Subcutaneous abdominal adipose tissue (tissue), 5 donors: Measurements from ENCODE around the gene SLC44A2.

Source experiments
- H3K27ac ChIP-seq: one replicate; pipeline ENCODE4 v1.7.0; 2013; ENCODE audit warnings: low read depth, mild to moderate bottlenecking, inconsistent platforms, low read length, moderate library complexity
- H3K27me3 ChIP-seq, 5 donors: one replicate each; pipeline ENCODE4 v1.7.0; 2013; ENCODE audit warnings: low read length in 5 of 5, inconsistent platforms in 1 of 5; ENCODE audit not compliant: control insufficient read depth in 5 of 5, insufficient read depth in 4 of 5
- H3K36me3 ChIP-seq, 5 donors: one replicate each; pipeline ENCODE4 v1.7.0; 2013; ENCODE audit warnings: low read length in 5 of 5; ENCODE audit not compliant: control insufficient read depth in 5 of 5, insufficient read depth in 5 of 5
- H3K4me1 ChIP-seq, 5 donors: one replicate each; pipeline ENCODE4 v1.7.0; 2013; ENCODE audit warnings: low read length in 5 of 5, mild to moderate bottlenecking in 3 of 5, moderate library complexity in 1 of 5; ENCODE audit not compliant: control insufficient read depth in 5 of 5, insufficient read depth in 5 of 5
- H3K4me3 ChIP-seq, 5 donors: one replicate each; pipeline ENCODE4 v1.7.0; 2013; ENCODE audit warnings: low read length in 5 of 5, low read depth in 1 of 5
- H3K9ac ChIP-seq, 5 donors: one replicate each; pipeline ENCODE4 v1.7.0; 2013; ENCODE audit warnings: low read length in 5 of 5, mild to moderate bottlenecking in 4 of 5, moderate library complexity in 3 of 5
- H3K9me3 ChIP-seq, 5 donors: one replicate each; pipeline ENCODE4 v1.7.0; 2013; ENCODE audit warnings: low read length in 5 of 5; ENCODE audit not compliant: control insufficient read depth in 5 of 5
- donor health status: healthy.
- donor health status: healthy.
- donor health status: healthy.
- donor health status: healthy.
- donor health status: healthy.

SLC44A2 gene

DNA sequence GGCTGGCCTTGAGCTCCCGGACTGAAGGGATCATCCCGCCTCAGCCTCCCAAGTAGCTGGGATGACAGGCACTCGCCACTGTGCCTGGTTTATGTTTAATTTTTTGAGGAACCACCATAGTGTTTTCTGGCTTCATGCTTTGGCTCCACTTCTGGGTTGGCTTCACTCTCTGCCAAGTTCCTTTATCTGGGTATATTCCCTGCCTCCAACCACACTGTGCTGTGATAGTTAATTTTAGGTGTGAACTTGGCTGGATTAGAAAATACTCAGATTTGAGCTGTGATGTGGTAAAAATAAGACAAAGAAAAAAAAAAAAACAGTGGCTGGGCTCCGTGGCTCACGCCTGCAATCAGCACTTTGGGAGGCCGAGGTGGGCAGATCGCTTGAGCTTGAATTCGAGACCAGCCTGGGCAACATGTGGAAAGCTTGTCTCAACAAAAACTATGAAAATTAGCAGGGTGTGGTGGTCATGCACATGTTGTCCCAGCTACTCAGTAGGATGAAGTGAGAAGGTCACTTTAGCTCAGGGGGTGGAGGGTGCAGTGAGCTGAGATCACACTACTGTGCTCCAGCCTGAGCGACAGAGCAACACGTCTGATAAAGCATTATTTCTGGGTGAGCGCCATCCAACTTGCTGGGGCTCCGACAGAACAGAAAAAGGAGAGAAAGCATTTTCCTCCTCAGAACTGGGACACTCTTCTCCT is 21.3 kb downstream of the SLC44A2 start:
- no peak overlapping the region for H3K27ac ChIP-seq

DNA sequence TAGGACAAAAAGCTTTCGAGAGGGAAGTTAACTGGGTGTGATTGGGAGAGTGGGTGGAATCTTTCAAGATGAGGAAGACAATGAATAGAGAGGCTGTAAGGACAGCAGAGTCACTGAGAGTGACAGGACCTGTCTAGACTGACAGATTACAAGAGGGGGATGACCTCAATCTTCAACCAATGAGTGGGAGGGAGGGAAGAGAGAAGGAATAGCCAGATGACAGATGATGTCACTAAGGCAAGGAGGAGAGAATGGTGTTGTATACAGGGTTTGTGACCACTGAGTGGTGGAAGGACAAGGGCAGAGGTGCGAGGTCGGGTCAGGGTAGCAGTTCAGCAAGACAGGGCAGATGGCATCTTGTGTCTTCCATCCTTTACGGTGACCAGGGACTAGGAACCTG is 23.0 kb downstream of the SLC44A2 start:
- Histone ChIP-seq H3K27ac (no peak overlapping the region), H3K9ac (no peak overlapping the region), H3K9me3 (no peaks in the 10 kb centered on the region), H3K36me3 (peaks cover 0 to 5% (median 3%) of the 10 kb centered on the region in 5 donors), H3K4me1 (peaks cover 5 to 32% (median 27%) of the 10 kb centered on the region in 5 donors), H3K4me3 (no peak overlapping the region), H3K27me3 (no peaks in the 10 kb centered on the region)

More for the DNA sequence above, 21.3 kb downstream of the SLC44A2 start:
- Histone ChIP-seq H3K9ac (no peak overlapping the region), H3K4me3 (no peak overlapping the region), H3K9me3 (no peaks in the 10 kb centered on the region), H3K27me3 (no peaks in the 10 kb centered on the region), H3K36me3 (peaks cover 0 to 22% (median 13%) of the 10 kb centered on the region in 5 donors), H3K4me1 (peaks cover 5 to 28% (median 18%) of the 10 kb centered on the region in 5 donors)

- Histone ChIP-seq H3K4me1 (peaks cover 8 to 37% (median 29%) of the 10 kb centered on the region in 5 donors), H3K27ac (no peak overlapping the region), H3K27me3 (no peaks in the 10 kb centered on the region), H3K4me3 (no peak overlapping the region), H3K9ac (no peak overlapping the region), H3K36me3 (peaks cover 0 to 2% (median 0%) of the 10 kb centered on the region in 5 donors), H3K9me3 (no peaks in the 10 kb centered on the region)
These were observed 26.5 kb downstream of the SLC44A2 start for GRCh38 chr19:10651851-10652250.

DNA sequence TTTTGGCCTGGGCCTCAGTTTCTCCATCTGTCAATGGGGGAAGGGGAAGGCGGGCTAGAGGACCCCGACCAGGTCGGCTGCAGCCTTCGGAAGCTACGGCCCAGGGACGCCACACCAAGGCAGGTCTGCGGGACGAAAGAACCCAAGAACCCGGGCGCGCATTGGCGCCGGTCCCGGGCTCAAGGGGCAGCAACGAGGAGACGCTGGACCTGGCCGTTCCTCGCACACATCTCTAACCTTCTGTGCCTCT is 28.1 kb downstream of the SLC44A2 start:
- peak overlapping the region; percentile 92 to 99 (median 96) for H3K9ac ChIP-seq
- H3K27me3 ChIP-seq, result no peaks in the 10 kb centered on the region
- H3K27ac ChIP-seq, result peak overlapping the region; percentile 93
- peaks cover 0 to 2% (median 0%) of the 10 kb centered on the region in 5 donors for H3K36me3 ChIP-seq
- no peaks in the 10 kb centered on the region for H3K9me3 ChIP-seq
- H3K4me3 ChIP-seq, result peak overlapping the region; percentile 90 to 99 (median 96)
- H3K4me1 ChIP-seq, result peaks cover 8 to 40% (median 32%) of the 10 kb centered on the region in 5 donors

DNA sequence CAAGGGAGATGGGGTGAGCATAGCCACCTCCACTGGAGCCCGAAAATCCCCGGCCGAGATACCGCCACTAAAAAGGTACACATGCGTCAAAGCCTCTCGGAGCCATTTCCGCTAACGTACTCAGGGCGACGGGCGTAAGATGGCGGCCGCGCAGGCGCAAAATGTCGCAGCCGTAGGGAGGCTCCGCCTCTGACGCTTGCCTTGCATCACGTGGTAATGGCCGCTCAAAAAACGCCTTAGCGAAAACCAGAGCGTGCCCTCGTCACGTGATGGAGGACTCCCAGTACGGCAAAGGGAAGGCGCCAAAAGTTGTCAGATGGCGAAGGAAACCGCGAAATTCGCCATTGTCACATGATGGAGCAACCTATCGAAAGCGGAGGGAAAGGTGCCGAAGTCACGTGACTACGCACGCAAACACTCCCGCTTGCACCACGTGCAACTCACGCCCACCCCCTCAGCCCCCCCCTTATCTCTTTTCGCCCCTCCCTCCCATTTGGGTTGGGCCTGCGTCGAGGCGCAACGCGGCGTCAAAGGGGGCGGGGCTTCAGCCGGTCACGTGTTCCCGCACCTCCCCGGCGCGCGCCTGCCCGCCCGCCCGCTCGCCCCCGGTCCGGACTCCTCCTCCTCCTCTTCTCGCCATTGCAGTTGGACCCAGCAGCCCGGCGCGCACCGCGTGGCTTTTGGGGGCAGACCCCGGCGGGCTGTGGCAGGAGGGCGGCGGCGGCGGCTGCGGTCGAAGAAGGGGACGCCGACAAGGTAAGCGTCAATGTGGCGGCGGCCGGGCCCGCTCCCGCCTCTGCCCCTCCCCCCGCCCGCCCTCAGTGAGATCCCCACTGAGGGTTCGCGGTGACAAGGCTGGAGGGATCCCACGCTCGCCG is 28.6 kb downstream of the SLC44A2 start, which contains the start of gene ILF3:
Gene ILF3 (plus strand): TSS at position 615 of the 878 bp plus-strand sequence. CDS start 16,260 bp downstream, outside the sequence.
- Histone ChIP-seq H3K4me3 (peak within 1 kb of the TSS; percentile 90 to 99 (median 96)), H3K9ac (peak within 1 kb of the TSS; percentile 92 to 99 (median 96)), H3K27ac (peak within 1 kb of the TSS; percentile 93), H3K27me3 (no peaks in the 10 kb centered on the region), H3K4me1 (peaks cover 8 to 40% (median 32%) of the 10 kb centered on the region in 5 donors), H3K9me3 (no peaks in the 10 kb centered on the region), H3K36me3 (peaks cover 0 to 2% (median 0%) of the 10 kb centered on the region in 5 donors)

DNA sequence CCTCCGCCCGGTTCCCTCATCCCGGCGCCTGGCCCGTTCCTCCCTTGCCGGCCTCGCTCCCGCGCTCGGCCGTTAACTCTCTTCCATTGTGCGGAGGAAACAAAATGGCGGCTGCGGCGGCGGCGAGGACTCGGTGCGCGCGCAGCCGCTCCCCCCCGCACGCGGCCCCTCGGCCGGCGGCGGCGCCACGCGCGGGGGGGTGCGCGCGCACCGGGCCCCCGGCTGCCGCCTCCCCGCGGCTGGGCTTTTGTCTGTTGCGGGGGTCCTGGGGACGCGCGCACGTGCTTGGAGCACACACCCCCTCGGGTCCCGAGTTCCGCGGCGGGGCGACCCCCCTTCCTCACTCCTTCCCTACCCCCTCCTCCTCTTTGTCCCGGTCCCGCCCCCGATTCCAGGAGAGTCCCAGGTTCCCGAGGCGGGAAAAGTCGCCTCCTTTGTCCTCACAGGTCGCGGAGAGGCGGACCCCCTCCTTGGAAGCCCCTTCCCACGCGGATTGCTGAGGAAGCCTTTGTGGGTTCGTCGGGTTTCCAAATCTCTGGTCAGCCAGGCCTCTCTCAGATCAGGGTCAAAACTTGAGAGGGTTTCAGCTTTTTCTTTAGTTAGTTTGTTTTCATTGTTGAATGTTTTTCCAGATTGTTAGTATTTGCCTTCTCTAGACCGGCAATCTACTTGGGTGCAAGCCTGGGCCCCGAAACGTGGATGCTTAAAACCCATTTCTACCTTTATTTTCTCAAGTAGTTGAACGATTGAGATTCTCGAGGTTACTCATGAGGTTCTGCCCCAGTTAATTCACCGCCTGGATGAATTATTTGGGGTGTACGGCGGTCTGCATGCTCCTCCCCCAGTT is 29.5 kb downstream of the SLC44A2 start:
- no peaks in the 10 kb centered on the region for H3K9me3 ChIP-seq
- H3K4me3 ChIP-seq, result peak overlapping the region; percentile 73 to 97 (median 78)
- H3K27me3 ChIP-seq, result no peaks in the 10 kb centered on the region
- peak overlapping the region; percentile 89 for H3K27ac ChIP-seq
- H3K9ac ChIP-seq, result peak overlapping the region; percentile 82 to 94 (median 84)
- peaks cover 0 to 2% (median 0%) of the 10 kb centered on the region in 5 donors for H3K36me3 ChIP-seq
- peaks cover 8 to 41% (median 32%) of the 10 kb centered on the region in 5 donors for H3K4me1 ChIP-seq

- H3K9ac ChIP-seq, result peak overlapping the region; percentile 82 to 94 (median 84)
These were observed 30.3 kb downstream of the SLC44A2 start for GRCh38 chr19:10655457-10656312.

DNA sequence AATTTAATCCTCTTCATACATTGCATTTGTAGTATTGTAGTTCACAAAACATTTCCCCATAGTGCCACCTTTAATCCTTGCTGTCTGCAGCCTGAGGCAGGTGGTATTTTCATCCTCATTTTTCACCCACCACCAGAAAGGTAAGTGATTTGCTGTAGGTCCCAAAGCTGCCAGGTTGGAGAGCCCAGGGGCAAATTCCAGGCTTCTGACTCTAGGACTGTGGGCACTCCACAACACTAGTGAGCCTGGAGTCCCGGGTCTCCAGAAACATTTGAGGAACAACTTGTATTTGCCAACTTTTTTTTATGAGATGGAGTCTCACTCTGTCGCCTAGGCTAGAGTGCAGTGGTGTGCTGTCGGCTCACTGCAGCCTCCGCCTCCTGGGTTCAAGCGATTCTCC is 35.0 kb downstream of the SLC44A2 start:
- Histone ChIP-seq H3K4me1 (peaks cover 5 to 32% (median 26%) of the 10 kb centered on the region in 5 donors), H3K36me3 (peaks cover 0 to 7% (median 4%) of the 10 kb centered on the region in 5 donors), H3K4me3 (no peak overlapping the region), H3K9ac (peak overlapping the region in 1 of 5 donors; percentile 16), H3K9me3 (no peaks in the 10 kb centered on the region), H3K27me3 (no peaks in the 10 kb centered on the region), H3K27ac (no peak overlapping the region)

More at GRCh38 chr19:10655457-10656312, 30.3 kb downstream of the SLC44A2 start:
- Histone ChIP-seq H3K4me1 (peaks cover 8 to 45% (median 35%) of the 10 kb centered on the region in 5 donors), H3K9me3 (no peaks in the 10 kb centered on the region), H3K27me3 (no peaks in the 10 kb centered on the region), H3K4me3 (peak overlapping the region; percentile 73 to 97 (median 78)), H3K36me3 (peaks cover 0 to 2% (median 0%) of the 10 kb centered on the region in 5 donors), H3K27ac (peak overlapping the region; percentile 89)

DNA sequence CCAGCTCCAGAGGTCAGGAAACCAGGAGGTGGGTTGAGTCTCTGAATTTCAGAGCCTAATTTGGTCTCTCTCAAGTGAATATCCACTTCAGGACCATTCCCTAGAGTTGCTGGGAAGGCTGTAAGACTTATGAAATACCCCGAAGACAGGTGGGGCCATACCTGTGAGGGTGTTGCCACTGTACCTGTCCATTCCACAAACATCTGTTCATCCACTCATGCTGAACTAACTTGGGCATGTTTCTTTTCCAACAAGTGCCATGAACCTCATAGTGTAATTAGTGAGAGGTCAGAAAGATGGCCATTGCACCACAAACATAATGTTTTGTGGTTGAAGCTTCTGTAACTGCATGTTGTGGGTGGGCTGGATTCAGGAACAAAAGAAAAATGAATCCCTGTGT is 36.6 kb downstream of the SLC44A2 start:
- Histone ChIP-seq H3K36me3 (peaks cover 0 to 8% (median 4%) of the 10 kb centered on the region in 5 donors), H3K9ac (no peak overlapping the region), H3K27ac (no peak overlapping the region)

More for the DNA sequence above, 36.6 kb downstream of the SLC44A2 start:
- H3K4me1 ChIP-seq, result peaks cover 0 to 20% (median 15%) of the 10 kb centered on the region in 5 donors
- no peak overlapping the region for H3K4me3 ChIP-seq
- H3K27me3 ChIP-seq, result no peaks in the 10 kb centered on the region
- no peaks in the 10 kb centered on the region for H3K9me3 ChIP-seq
